Measurements from ENCODE around the gene STMN3. TPM values are rescaled to one million over a fixed set of nuclear protein-coding genes. Genes with fewer than 3 reads are reported as not detected.

The STMN3 gene
- total RNA-seq, 4 donors from 2014 or later = 9.4 to 23.0 (median 12.0) TPM

DNA sequence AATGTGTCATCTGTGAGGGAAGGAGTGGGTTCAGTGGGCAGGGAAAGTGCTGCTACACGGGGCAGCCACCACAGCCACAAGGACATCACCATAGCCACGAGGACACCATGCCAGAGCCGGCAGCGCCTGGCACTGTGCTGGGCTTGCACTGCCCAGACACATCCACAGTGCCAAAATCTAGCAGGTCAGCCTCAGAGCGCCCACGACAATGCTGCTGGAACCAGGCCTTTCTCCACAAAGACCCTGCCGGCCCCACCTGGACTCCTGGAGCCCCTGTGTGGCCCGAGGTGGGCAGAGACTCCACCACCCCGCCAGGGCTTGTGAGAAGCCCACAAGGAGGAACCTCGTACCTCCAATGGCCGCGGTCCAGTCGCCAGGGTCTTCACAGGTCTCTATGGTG lies 60.6 kb downstream of the STMN3 start:
- no peak overlapping the region for H3K4me3 ChIP-seq (ENCODE audit: low read depth, poor library complexity, severe bottlenecking)
- intact Hi-C loops (cut with DNase I; ENCODE audit: low total_unique reads) = no loop called here
- WGBS, 2 donors = 92 to 93% methylated on average over 9 to 13 of the region's 13 CpGs
- TF ChIP-seq POLR2A (IDR thresholded peaks at IDR 0.05) = no peak
- TF ChIP-seq, protein P1, sequence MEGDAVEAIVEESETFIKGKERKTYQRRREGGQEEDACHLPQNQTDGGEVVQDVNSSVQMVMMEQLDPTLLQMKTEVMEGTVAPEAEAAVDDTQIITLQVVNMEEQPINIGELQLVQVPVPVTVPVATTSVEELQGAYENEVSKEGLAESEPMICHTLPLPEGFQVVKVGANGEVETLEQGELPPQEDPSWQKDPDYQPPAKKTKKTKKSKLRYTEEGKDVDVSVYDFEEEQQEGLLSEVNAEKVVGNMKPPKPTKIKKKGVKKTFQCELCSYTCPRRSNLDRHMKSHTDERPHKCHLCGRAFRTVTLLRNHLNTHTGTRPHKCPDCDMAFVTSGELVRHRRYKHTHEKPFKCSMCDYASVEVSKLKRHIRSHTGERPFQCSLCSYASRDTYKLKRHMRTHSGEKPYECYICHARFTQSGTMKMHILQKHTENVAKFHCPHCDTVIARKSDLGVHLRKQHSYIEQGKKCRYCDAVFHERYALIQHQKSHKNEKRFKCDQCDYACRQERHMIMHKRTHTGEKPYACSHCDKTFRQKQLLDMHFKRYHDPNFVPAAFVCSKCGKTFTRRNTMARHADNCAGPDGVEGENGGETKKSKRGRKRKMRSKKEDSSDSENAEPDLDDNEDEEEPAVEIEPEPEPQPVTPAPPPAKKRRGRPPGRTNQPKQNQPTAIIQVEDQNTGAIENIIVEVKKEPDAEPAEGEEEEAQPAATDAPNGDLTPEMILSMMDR (IDR thresholded peaks at IDR 0.05) = no peak
- no peak for DNase-seq (ENCODE audit: low spot score in 2 of 2)

DNA sequence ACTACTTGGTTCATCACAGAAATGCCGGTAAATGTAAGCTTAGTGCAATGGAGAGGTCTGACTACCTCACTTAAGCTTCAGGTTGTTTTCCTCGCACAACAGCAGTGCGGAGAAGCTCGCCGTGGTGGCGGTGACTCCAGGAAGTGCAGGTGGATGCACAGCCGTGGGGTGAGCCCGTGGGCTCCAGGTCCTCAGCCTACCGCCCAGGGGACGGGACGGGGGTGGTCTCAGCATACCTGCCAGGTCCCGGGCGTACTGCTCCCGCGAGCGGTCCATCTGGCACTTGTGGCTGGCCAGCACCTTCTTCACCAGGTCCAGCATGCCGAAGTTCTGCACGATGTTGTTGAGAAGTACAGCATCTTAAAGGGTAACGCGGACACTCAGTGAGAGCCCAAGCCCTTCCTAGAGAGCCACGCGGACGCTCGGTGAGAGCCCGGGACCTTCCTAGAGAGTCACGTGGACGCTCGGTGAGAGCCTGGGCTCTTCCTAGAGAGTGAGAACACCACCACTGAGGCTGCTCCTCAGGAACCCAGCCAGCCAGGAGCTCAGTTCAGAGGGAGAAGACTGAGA lies 61.4 kb downstream of the STMN3 start:
- no peak overlapping the region for H3K4me3 ChIP-seq (ENCODE audit: low read depth, poor library complexity, severe bottlenecking)
- WGBS, 2 donors = 94 to 95% methylated on average over 28 of the region's 28 CpGs
- intact Hi-C loops (cut with DNase I; ENCODE audit: low total_unique reads) = no loop called here
- no peak for TF ChIP-seq POLR2A (IDR thresholded peaks at IDR 0.05)
- TF ChIP-seq, protein P1 (IDR thresholded peaks at IDR 0.05) = no peak
- DNase-seq (ENCODE audit: low spot score in 2 of 2) = no peak

DNA sequence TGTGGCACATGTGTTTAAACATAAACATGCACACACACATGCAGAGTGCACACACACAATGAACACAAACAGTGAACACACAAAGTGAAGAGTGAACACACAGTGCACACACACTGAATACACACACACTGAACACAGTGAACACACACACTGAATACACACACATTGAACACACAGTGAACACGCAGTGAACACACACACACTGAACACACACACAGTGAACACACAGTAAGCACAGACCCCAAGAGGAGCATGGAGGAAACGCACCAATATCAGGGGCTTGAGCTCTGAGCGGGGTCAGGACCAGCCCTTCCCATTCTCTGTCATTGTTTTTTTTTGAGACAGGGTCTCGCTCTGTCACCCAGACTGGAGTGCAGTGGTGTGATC lies 62.1 kb downstream of the STMN3 start:
- no peak for DNase-seq (ENCODE audit: low spot score in 2 of 2)
- intact Hi-C loops (cut with DNase I; ENCODE audit: low total_unique reads) = no loop called here
- TF ChIP-seq, protein P1 (IDR thresholded peaks at IDR 0.05) = no peak
- no peak for TF ChIP-seq POLR2A (IDR thresholded peaks at IDR 0.05)
- no peak overlapping the region for H3K4me3 ChIP-seq (ENCODE audit: low read depth, poor library complexity, severe bottlenecking)
- WGBS, 2 donors = 93 to 96% methylated on average over 4 of the region's 4 CpGs

DNA sequence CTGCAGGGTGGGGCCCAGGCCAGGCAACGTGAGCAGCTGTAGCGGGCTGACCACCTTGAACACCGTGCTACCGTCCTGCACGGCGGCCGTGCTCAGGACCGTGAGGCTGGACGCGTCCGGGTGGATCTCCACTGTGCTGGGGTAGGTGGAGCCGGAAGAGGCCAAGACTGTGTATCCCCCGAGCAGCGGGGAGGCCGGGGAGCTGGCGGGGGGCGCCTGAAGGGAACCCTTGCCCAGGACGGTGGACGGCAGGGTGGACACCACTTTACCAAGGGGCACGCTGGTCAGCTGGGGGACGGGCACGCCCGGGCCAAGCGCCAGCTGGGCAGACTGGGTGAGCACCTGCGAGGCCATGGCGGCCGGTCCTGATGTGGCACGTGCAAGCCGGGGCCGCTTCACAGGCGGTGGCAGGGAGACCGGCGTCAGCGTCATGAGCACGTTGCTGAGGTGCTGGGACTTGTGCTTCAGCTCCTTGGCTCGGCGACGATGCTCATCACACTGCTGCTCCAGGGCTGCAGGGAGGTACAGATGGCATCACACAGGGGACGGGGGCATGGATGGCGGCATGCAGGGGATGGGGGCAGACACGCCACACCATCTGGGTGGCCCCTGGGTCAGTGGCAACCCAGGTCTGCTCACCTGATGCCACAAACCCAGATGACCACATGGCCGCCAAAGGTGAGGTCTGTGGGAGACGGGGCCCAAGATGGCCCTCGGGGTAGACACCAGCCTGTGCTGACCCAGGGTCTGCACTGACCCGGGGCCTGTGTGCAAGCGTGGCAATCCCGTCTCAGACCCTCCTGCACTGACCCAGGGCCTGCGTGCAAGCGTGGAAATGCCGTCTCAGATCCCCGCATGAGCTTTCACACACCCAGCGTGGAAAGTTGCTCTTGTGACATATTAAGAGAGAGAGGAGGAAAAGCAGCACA lies 62.7 kb downstream of the STMN3 start:
- no peak for DNase-seq (ENCODE audit: low spot score in 2 of 2)
- TF ChIP-seq, protein P1 (IDR thresholded peaks at IDR 0.05) = no peak
- no peak for TF ChIP-seq POLR2A (IDR thresholded peaks at IDR 0.05)
- no peak overlapping the region for H3K4me3 ChIP-seq (ENCODE audit: low read depth, poor library complexity, severe bottlenecking)
- intact Hi-C loops (cut with DNase I; ENCODE audit: low total_unique reads) = no loop called here
- 91% methylated on average over 47 to 52 of the region's 52 CpGs for WGBS, 2 donors

Other genes starting within 250 kb of the STMN3 start
- not detected for gene KCNQ2, start 180.8 kb downstream of the STMN3 start, total RNA-seq
- 10 to 100 TPM; 13.3 to 26.8 (median 22.9) TPM for gene EEF1A2, start 154.3 kb downstream of the STMN3 start, total RNA-seq
- gene PPDPF, start 132.7 kb downstream of the STMN3 start, total RNA-seq = 100 to 1,000 TPM; 122 to 426 (median 348) TPM
- gene PTK6, start 116.0 kb downstream of the STMN3 start, total RNA-seq = 100 to 1,000 TPM in 1 of 4 donors, 10 to 100 TPM in 3; 72.4 to 101 (median 79.9) TPM
- gene SRMS, start 105.7 kb downstream of the STMN3 start, total RNA-seq = under 1 TPM in 3 of 4 donors, not detected in 1; 0.16 to 0.59 (median 0.37) TPM
- gene FNDC11, start 99.3 kb downstream of the STMN3 start, total RNA-seq = under 1 TPM in 2 of 4 donors, not detected in 2; 0.12 to 0.39 TPM
- 10 to 100 TPM; 26.9 to 35.4 (median 28.6) TPM for gene HELZ2, start 79.2 kb downstream of the STMN3 start, total RNA-seq
- gene GMEB2, start 26.3 kb downstream of the STMN3 start, total RNA-seq = 10 to 100 TPM; 11.9 to 18.3 (median 13.7) TPM
- 10 to 100 TPM in 3 of 4 donors, 1 to 10 TPM in 1; 8.5 to 38.3 (median 12.7) TPM for gene RTEL1, start 4.9 kb upstream of the STMN3 start, total RNA-seq
- gene TNFRSF6B, start 43.2 kb upstream of the STMN3 start, total RNA-seq = 10 to 100 TPM in 2 of 4 donors, 1 to 10 TPM in 2; 3.0 to 49.5 (median 12.1) TPM
- gene ARFRP1, start 54.6 kb upstream of the STMN3 start, total RNA-seq = 10 to 100 TPM; 20.7 to 42.6 (median 34.7) TPM
- 10 to 100 TPM; 34.4 to 44.7 (median 35.9) TPM for gene ZGPAT, start 54.6 kb upstream of the STMN3 start, total RNA-seq
- gene LIME1, start 83.2 kb upstream of the STMN3 start, total RNA-seq = 10 to 100 TPM; 17.8 to 26.3 (median 21.8) TPM
- gene SLC2A4RG, start 86.4 kb upstream of the STMN3 start, total RNA-seq = 100 to 1,000 TPM in 2 of 4 donors, 10 to 100 TPM in 2; 79.9 to 127 (median 96.2) TPM
- 1 to 10 TPM; 1.2 to 6.7 (median 5.7) TPM for gene ZBTB46, start 177.8 kb upstream of the STMN3 start, total RNA-seq
- gene ABHD16B, start 208.1 kb upstream of the STMN3 start, total RNA-seq = not detected
- gene TPD52L2, start 211.8 kb upstream of the STMN3 start, total RNA-seq = 100 to 1,000 TPM in 2 of 4 donors, 10 to 100 TPM in 2; 85.9 to 101 (median 94.7) TPM
- 10 to 100 TPM; 40.6 to 59.7 (median 49.7) TPM for gene DNAJC5, start 241.7 kb upstream of the STMN3 start, total RNA-seq

All from lower leg skin (tissue), 4 donors.